GM12878 (cell line): ENCODE measurements around the gene HMGCS1. TPM values are rescaled to one million over a fixed set of nuclear protein-coding genes. Genes with fewer than 3 reads are reported as not detected.

ENCODE experiments used
- ATAC-seq: fragments of 200-7000 bp; cut with Tn5 transposase; 3 replicates; pipeline ENCODE4 v1.9.1; 2020; ENCODE audit warnings: mild to moderate bottlenecking, moderate library complexity
- BruUV-seq: library from RNA; stranded (reverse); fragments of 400-500 nt; replicated peaks from 2 replicates; lab custom pipeline; 2021; lab: Mats Ljungman, UMichigan
- CTCF ChIA-PET: fragments of 300-600 bp; sonication (Branson Sonifier 250); formaldehyde crosslinking; extraction: SDS; loops from one replicate; lab custom pipeline; 2021; ENCODE audit warnings: inconsistent platforms; lab: Yijun Ruan, JAX
- POLR2A ChIA-PET: fragments of 350-600 bp; formaldehyde crosslinking; extraction: SDS; loops from one replicate; lab custom pipeline; 2021; ENCODE audit warnings: inconsistent platforms; lab: Charles Lee
- RAD21 ChIA-PET: fragments of 300-600 bp; sonication (Branson Sonifier 250); formaldehyde crosslinking; loops from one replicate; lab custom pipeline; 2023; ENCODE audit warnings: antibody characterized with exemption; ENCODE audit not compliant: unreplicated experiment; lab: Charles Lee
- SMC1A ChIA-PET: fragments of 300-600 bp; sonication (Branson Sonifier 250); formaldehyde crosslinking; loops from one replicate; lab custom pipeline; 2023; ENCODE audit not compliant: unreplicated experiment, uncharacterized antibody; lab: Charles Lee
- DNase-seq: peaks from one replicate; pipeline ENCODE4 v3.0.0-alpha.2; 2011; ENCODE audit warnings: low read depth, low spot score
- FAIRE-seq: peaks from 3 replicates; lab custom pipeline; 2011; peaks lifted over from hg19 to GRCh38; lab: Jason Lieb, UNC
- H2AFZ ChIP-seq: 2 replicates; pipeline ENCODE4 v1.6.0; 2011; ENCODE audit warnings: low read depth, low read length, control low read depth; ENCODE audit not compliant: control insufficient read depth
- H3K27ac ChIP-seq: 2 replicates; pipeline ENCODE4 v1.5.1; 2011; ENCODE audit warnings: control low read depth; ENCODE audit not compliant: control insufficient read depth, insufficient read depth
- H3K27me3 ChIP-seq, 2 experiments: replicated peaks in 1 of 2; 2 replicates each; pipeline versions ENCODE4 v1.6.0 to v1.6.1; 2011; ENCODE audit warnings: low read length in 1 of 2; ENCODE audit not compliant: control insufficient read depth in 2 of 2, insufficient read depth in 2 of 2
- H3K36me3 ChIP-seq, 2 experiments: 2 replicates each; pipeline ENCODE4 v1.5.1; 2011; ENCODE audit warnings: low read length in 1 of 2; ENCODE audit not compliant: control insufficient read depth in 2 of 2, insufficient read depth in 2 of 2
- H3K4me1 ChIP-seq: 2 replicates; pipeline ENCODE4 v1.6.1; 2011; ENCODE audit warnings: mild to moderate bottlenecking, low read length, moderate library complexity, mixed read lengths; ENCODE audit not compliant: control insufficient read depth, insufficient read depth
- H3K4me2 ChIP-seq: 2 replicates; pipeline ENCODE4 v1.6.0; 2011; ENCODE audit warnings: control low read depth; ENCODE audit not compliant: control insufficient read depth, insufficient read depth
- H3K4me3 ChIP-seq: fragments of 200-600 bp; sonication (generic); 2 replicates; pipeline ENCODE4 v1.5.1; 2016
- H3K79me2 ChIP-seq: 2 replicates; pipeline ENCODE4 v1.6.0; 2011; ENCODE audit warnings: low read length; ENCODE audit not compliant: control insufficient read depth, insufficient read depth
- H3K9ac ChIP-seq: 2 replicates; pipeline ENCODE4 v1.8.0; 2011; ENCODE audit warnings: low read length, control low read depth, mixed read lengths; ENCODE audit not compliant: control insufficient read depth, insufficient read depth
- H3K9me3 ChIP-seq: replicated peaks from 3 replicates; pipeline ENCODE4 v1.5.1; 2011; ENCODE audit warnings: mild to moderate bottlenecking, low read length; ENCODE audit not compliant: control insufficient read depth, insufficient read depth
- H4K20me1 ChIP-seq: 2 replicates; pipeline ENCODE4 v1.6.0; 2011; ENCODE audit not compliant: control insufficient read depth, insufficient read depth
- ATF2 ChIP-seq: IDR thresholded peaks from 2 replicates; pipeline ENCODE4 v1.6.1; 2012; ENCODE audit warnings: low read length, inconsistent platforms
- ATF7 ChIP-seq: fragments of 450-650 bp; IDR thresholded peaks from 2 replicates; pipeline ENCODE4 v1.6.1; 2016; ENCODE audit warnings: low read depth, mild to moderate bottlenecking
- CREM ChIP-seq: IDR thresholded peaks from 2 replicates; pipeline ENCODE4 v1.6.1; 2014; ENCODE audit warnings: antibody characterized with exemption, low read depth
- FOXM1 ChIP-seq: IDR thresholded peaks from 2 replicates; pipeline ENCODE4 v1.6.1; 2012; ENCODE audit warnings: low read depth, mild to moderate bottlenecking, inconsistent platforms, low read length, moderate library complexity
- IRF4 ChIP-seq: IDR thresholded peaks from 2 replicates; pipeline ENCODE4 v1.6.1; 2011; ENCODE audit warnings: low read depth, low read length
- JUNB ChIP-seq: IDR thresholded peaks from 2 replicates; pipeline ENCODE4 v1.6.1; 2016; ENCODE audit warnings: antibody characterized with exemption, mild to moderate bottlenecking
- MEF2A ChIP-seq: IDR thresholded peaks from 2 replicates; pipeline ENCODE4 v1.6.1; 2011; ENCODE audit warnings: low read depth, mild to moderate bottlenecking, low read length, moderate library complexity; ENCODE audit not compliant: insufficient read depth
- MEF2B ChIP-seq: fragments of 450-650 bp; IDR thresholded peaks from 2 replicates; pipeline ENCODE4 v1.6.1; 2018; ENCODE audit warnings: mild to moderate bottlenecking, moderate library complexity; ENCODE audit not compliant: partially characterized antibody, poor library complexity, severe bottlenecking
- NFIC ChIP-seq: IDR thresholded peaks from 2 replicates; pipeline ENCODE4 v1.6.1; 2012; ENCODE audit warnings: low read depth, mild to moderate bottlenecking, inconsistent platforms, low read length, moderate library complexity
- NFYA ChIP-seq: IDR thresholded peaks from 2 replicates; pipeline ENCODE4 v1.6.1; 2011; ENCODE audit warnings: low read depth, mild to moderate bottlenecking, low read length, improper control_type of control experiment, borderline replicate concordance
- PKNOX1 ChIP-seq: fragments of 450-650 bp; IDR thresholded peaks from 2 replicates; pipeline ENCODE4 v1.6.1; 2016; ENCODE audit warnings: mild to moderate bottlenecking
- RUNX3 ChIP-seq: IDR thresholded peaks from 2 replicates; pipeline ENCODE4 v1.6.1; 2012; ENCODE audit warnings: low read length, inconsistent platforms
- ZNF207 ChIP-seq: fragments of 450-650 bp; IDR thresholded peaks from 2 replicates; pipeline ENCODE4 v1.6.1; 2014; ENCODE audit warnings: antibody characterized with exemption, mild to moderate bottlenecking, borderline replicate concordance
- ZNF217 ChIP-seq: fragments of 450-650 bp; IDR thresholded peaks from 2 replicates; pipeline ENCODE4 v1.6.1; 2017; ENCODE audit warnings: antibody characterized with exemption, mild to moderate bottlenecking
- WGBS: methylation state at CpG from one replicate; pipeline ENCODE4 v1.1.6; 2016; ENCODE audit warnings: low lambda C conversion rate; ENCODE audit not compliant: insufficient replicate concordance, insufficient coverage; ENCODE audit errors: missing lambda C conversion rate; 5-methylcytosine and 5-hydroxymethylcytosine counted together
- in situ Hi-C: fragments of 300-500 bp; cut with MboI; formaldehyde crosslinking; loops from 9 replicates; pipeline ENCODE4 v1.14.3; 2018; ENCODE audit warnings: mixed read lengths
- intact Hi-C: fragments of 100-400 bp; cut with micrococcal nuclease; formaldehyde crosslinking; loops from one replicate; pipeline ENCODE4 v1.14.2; 2022; ENCODE audit not compliant: unreplicated experiment
- polyA plus RNA-seq, 11 experiments: library from polyadenylated mRNA; depleted of rRNA in 4 of 11; unstranded in 6 of 11; stranded (reverse) in 5 of 11; fragments of >200 nt; fragmentation: Nextera tagmentation in 4 of 11; fragmentation: Illumina TruSeq in 1 of 11; extraction: Ambion mirVana in 4 of 11; extraction: Trizol in 1 of 11; gene quantifications; 1 replicate in 1 of 11; 2 replicates in 10 of 11; pipeline versions ENCODE4 v1.2.1 to v1.2.3, GENCODE V29; 2011 to 2016; ENCODE audit warnings: inconsistent platforms in 2 of 11, missing spikeins in 2 of 11, low read depth in 1 of 11
- total RNA-seq, 4 experiments: library from RNA; depleted of rRNA in 3 of 4; stranded (reverse); fragments of >200 nt in 3 of 4; fragmentation: Illumina TruSeq in 1 of 4; extraction: Trizol in 1 of 4; gene quantifications; 2 replicates each; pipeline versions ENCODE4 v1.2.1 to v1.2.3, GENCODE V29; 2013 to 2021

HMGCS1 gene
- total and polyA plus RNA-seq, 10 of the 15 experiments (the other 5 are each of a cell fraction or from before 2014, with no cell fraction given) = 24.0 to 193 (median 108) TPM

GRCh38 chr5:43304525-43304924 lies 8.7 kb downstream of the HMGCS1 start:
- peaks cover 4% of the 10 kb centered on the region; the same call in 1 of the 2 replicates for H3K4me1 ChIP-seq
- 0% methylated on average over 1 of the region's 1 CpG for WGBS
- no peak for FAIRE-seq
- H3K4me3 ChIP-seq = peak overlapping the region; percentile 1; the same call in 1 of the 2 replicates
- TF ChIP-seq ATF2 (peak; percentile 76), JUNB (peak; percentile 84), CREM (peak; percentile 37; the same call in 1 of the 2 replicates), MEF2A (peak; percentile 76; the same call in 1 of the 2 replicates), PKNOX1 (peak; percentile 82), NFYA (no peak), ATF7 (peak; percentile 69), IRF4 (no peak), ZNF207 (no peak), RUNX3 (peak; percentile 53; the same call in 1 of the 2 replicates), MEF2B (peak; percentile 56), NFIC (peak; percentile 66), ZNF217 (no peak), FOXM1 (peak; percentile 40; the same call in 1 of the 2 replicates)
- TF ChIP-seq, all 136 proteins: peak for 10
- no peaks in the 10 kb centered on the region for H3K27me3 ChIP-seq
- peak overlapping the region; percentile 57; the same call in 1 of the 2 replicates for H3K27ac ChIP-seq
- BruUV-seq = TSS peak; percentile 2
- DNase-seq (peak; percentile 24), ATAC-seq (peak; percentile 31)
- peak overlapping the region; percentile 56 for H3K4me2 ChIP-seq
- CTCF ChIA-PET = interaction anchor here (0.5 to 3.6 kb wide), 10 partner anchors 8 to 200 kb away, joined by 3 to 29 read pairs (median 6); partner anchors contain the start of gene HMGCS1
- intact Hi-C loops = loop anchor here (10.0 kb wide), 1 partner anchor 400 kb away; no protein-coding TSS in a partner anchor
- SMC1A ChIA-PET = interaction anchor here (1.4 to 3.4 kb wide), 5 partner anchors 9 to 198 kb away, joined by 3 to 13 read pairs (median 8); partner anchors contain the start of genes HMGCS1 and ZNF131
- peaks cover 1 to 8% of the 10 kb centered on the region in 2 experiments; a peak in 1 of 4 replicates for H3K36me3 ChIP-seq
- POLR2A ChIA-PET = interaction anchor here (0.6 to 4.5 kb wide), 2 partner anchors 9 to 102 kb away, joined by 5 to 17 read pairs; partner anchors contain the start of gene HMGCS1
- in situ Hi-C loops = no loop called here
- no peak overlapping the region for H2AFZ ChIP-seq
- no peak overlapping the region for H3K9ac ChIP-seq
- H3K9me3 ChIP-seq = no peaks in the 10 kb centered on the region
- H4K20me1 ChIP-seq = peaks cover 4% of the 10 kb centered on the region; the same call in 1 of the 2 replicates
- RAD21 ChIA-PET = interaction anchor here (0.7 to 3.2 kb wide), 4 partner anchors 85 to 396 kb away, joined by 3 to 21 read pairs (median 6); no protein-coding TSS in a partner anchor
- peaks cover 97% of the 10 kb centered on the region for H3K79me2 ChIP-seq
